GM19193 (cell line): Measurements from ENCODE around the gene SMIM23.

Experiments used
- POLR2A ChIP-seq: IDR thresholded peaks from 4 replicates; pipeline ENCODE4 v1.6.1; 2011; ENCODE audit not compliant: insufficient read depth, insufficient read length; ENCODE audit errors: extremely low read depth

SMIM23 gene

DNA sequence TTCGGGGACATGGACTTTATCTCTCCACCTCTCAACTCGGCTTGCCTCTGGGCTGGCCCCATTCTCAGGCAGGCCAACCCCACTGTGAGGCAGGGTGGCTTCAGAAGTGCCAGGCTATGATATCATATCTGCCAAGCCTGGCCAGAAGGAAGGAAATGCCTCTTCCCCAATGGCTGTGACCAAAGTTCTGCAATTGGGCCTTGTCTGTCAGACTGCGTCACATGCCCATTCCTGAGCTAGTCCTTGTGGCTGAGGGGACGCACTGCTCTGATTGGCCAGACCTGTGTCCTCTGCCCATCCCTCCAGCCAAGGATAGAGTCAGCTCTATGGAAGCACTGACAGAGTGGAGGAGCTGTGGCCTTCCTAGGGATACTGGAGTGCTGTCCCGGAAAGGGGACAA is 11.9 kb downstream of the SMIM23 start:
- TF ChIP-seq POLR2A: no peak

DNA sequence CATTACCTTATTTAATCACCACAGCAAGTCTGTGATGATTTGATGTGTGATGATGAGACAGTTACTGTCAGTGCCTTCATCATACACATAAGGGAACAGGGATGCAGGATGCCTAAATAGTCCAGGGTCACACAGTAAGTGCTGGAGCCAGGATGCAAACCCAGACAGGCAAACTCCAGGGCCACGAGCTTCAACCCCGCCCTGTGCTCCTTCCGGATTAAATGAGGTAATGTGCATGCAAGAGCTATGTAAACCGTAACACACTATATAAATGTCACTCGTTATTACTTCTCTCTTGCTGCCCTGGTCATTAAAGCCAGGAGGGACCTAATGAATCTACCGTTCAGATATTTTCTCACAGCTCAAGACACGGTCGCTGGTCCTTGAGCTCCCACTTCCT is 12.8 kb downstream of the SMIM23 start:
- no peak for TF ChIP-seq POLR2A

DNA sequence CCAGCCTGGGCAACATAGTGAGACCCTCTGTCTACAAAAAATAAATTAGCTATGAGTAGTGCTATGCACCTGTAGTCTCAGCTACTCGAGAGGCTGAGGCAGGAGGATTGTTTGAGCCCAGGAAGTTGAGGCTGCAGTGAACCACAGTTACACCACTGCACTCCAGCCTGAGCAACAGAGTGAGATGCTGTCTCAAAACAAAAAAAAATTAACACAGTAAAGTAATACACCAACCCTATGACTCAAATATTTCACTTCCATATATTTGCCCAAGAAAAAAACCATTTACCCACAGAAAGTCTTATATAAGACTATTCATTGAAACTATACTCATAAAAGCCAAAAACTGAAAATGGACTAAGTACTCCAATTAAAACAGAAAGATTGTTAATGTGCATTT is 16.2 kb downstream of the SMIM23 start:
- no peak for TF ChIP-seq POLR2A

DNA sequence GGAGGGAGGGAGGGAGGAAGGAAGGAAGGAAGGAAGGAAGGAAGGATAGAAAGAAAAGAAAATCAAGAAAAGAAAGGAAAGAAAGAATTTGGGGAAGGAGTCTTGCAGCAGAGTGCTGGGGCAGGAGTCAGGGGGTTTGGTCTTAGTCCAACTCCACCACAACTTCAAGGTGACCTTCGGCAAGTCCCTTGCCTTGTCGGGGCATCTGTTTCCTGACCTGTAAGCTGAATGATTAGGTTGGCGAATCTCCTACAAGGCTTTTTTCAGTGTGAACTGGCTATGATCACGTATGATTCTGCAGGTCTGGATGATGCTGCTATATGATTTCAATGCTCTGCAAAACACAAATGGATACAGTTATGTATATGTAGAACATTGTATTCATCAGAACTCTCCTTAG is 20.1 kb downstream of the SMIM23 start:
- TF ChIP-seq POLR2A: no peak

DNA sequence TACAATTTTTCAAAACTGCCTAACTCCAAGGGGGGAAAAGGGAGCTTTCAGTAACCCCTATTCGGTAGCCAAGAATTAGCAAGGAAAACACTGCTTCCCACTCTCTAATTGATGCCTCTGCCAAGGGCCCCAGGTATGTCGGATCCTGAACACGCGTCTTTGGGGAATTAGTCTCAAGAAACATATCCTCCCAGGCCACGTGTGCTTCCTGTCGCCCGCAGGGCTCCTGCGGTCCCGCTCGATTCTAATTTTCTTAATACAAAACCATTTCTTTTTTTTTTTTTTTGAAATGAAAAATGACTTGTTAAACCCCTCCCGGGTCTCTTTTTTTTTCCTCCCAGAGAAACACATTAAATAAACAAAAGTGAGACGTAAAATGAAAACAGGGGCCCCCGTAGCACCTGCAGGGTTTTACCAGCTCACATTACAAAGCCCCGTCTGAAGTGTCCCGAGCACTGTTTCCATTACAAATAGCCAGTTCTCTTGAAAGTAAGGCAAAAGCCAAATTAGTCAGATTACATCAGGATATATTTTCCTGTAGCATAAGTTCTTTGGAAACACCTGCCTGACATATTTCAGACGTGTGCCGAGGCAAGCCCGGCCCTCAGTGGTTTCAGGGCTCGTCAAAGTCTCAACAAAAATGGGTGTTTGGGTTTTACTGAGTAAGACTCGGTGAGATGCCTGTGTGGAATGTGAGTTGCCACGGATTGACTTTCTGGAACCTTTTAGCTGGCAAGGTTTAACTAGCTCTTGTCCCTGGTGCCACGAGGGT is 21.5 kb downstream of the SMIM23 start:
- no peak for TF ChIP-seq POLR2A

DNA sequence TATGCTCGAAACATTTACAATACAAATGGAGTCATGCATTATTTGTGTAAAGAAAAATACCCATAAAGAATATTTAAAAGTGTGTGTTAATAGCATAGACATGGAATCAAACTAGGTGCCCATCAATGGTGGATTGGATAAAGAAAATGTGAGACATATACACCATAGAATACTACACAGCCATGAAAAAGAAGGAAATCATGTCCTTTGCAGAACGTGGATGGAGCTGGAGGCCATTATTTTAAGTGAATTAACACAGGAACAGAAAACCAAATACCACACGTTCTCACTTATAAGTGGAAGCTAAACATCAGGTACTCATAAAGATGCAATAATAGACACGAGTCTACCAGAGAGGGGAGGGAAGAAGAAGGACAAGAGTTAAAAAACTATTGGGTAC is 22.8 kb downstream of the SMIM23 start:
- TF ChIP-seq POLR2A: no peak

DNA sequence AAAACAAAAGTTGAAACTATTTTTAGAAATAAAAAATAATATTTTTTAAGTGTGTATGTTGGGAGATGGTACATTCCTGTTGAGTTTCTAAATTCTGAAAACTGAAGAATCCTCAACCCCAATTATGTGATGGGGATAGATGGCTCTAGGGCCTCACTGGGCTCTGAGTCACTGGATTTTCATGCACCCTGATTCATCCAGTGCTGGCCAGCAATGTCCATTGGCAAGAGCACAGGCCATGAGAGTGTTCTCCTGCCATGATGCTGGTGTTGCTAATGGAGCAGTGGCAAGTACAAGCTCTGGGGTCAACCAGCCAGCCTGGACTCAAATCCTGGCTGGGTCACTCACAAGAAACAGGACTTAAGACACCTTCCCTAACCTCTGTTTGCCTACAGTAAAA is 23.3 kb downstream of the SMIM23 start:
- TF ChIP-seq POLR2A: no peak

DNA sequence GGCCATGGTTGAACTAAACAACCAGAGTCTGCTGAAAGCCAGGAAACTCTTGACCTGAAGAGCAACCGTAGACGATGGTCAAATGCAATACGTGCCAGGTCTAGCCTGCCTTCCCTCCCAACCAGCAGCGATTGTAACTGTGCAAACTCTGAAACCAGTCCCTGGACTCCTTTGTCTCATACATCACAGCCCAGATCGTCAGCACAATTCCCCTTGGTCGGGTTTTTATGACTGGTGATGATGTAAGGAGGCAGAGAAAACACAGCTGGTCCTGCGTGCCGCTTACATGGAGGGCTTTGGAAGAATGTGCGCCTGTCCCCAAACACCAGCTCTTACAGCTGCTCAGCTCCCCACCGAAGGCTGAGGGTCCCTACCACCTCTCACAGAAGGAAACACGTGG is 24.6 kb downstream of the SMIM23 start:
- no peak for TF ChIP-seq POLR2A

DNA sequence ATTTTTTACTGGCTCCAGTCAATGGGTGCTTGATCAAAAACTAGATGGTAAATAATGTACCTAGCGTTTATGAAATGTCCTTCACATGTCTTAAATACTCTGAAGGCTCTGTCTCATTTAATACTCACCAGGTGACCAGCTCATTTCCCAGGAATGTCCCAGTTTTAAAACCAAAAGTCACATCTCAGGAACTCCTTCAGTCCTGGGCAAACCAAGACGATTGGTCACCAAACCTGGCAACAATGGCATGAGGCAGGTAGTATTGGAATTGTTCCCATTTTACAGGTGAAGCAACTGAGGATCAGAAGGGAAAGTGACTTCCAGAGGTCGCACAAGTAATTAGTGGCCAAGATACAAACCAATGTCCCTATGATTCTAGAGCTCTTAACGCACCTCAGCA is 27.7 kb downstream of the SMIM23 start:
- TF ChIP-seq POLR2A: no peak

DNA sequence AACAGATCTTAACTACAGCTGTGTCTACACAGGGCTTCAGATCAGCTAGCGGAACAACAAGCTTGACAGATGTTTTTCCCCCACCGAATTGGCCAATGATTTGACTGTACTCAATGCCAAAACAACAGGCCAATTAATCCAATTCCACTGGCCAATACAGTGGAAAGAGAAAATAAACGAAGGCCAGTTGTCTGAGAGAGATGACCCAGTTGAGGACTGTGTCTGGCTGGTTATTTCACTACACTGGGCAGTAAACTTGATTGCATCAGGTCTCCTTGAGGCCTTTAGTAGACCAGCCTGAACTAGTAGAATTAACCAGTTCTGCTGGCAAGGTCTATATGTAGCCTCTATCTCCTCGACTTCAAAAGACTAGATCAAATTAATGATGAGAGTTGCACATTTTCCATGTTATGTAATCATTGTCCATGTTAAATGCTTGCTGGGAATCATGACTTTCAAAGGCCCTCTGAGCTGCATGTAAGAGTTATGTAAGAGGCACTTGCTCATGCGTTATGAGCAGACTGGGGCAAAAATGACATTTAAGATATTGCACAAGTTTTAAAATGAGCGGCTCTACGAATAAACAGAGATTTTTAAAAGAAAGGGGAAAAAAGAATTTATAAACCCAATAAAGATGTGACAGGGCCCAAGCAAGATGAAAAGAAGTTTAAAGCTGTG is 28.3 kb downstream of the SMIM23 start:
- TF ChIP-seq POLR2A: no peak

DNA sequence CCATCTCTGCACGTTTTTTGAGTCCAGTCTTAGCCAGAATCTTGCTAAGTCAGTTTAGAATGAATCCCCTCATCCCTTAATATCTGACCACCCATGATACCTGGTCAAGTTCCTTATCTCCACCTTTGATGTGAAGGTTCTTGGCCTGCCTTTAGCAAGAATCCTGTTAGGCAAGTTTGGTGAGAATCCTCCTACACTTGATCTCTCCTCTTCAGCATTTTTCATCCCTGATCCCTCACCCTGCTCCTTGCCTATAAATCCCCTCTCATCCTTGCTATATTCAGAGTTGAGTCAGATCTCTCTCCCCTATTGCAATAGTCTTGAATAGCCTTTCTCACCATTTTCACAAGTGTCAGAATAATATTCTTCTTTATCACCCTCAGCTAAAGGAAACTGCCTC is 31.0 kb downstream of the SMIM23 start:
- no peak for TF ChIP-seq POLR2A

DNA sequence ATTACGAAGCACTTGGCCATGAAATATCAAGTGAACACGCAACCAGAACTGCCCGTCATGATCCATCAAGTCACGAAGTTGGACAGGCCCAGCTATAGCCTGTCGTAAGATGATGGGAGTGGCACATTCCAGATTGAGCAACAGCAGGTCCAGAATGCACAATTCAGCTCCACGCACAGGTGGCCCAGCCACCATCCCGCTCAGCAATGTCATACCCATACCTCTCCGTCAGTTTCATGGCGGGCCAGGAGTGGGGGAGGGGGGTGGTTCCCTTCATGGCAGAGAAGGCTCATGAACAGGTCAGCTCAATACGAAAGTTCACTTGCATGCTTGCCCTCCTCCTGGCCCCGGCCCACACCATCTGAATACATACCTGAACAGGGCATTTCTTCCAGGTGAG is 34.9 kb downstream of the SMIM23 start:
- no peak for TF ChIP-seq POLR2A

DNA sequence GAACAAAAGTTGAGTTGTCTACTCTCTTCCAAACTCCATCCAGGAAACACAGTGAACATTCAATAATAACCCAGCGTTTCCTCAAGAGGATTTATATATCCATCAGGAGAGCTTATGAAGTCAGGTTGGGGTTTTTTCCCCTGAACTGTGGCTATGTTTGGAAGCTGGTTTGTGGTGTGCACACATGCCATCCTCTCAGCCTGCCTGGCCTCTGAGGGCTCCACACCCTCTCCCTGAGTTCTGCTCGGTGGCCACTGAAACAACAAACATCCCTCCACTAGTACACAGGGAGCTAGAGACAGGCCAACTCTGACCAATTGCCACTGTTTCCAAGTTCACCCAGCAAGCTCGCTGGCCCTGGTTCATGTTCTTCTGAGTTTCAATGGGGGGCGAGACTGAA is 35.7 kb downstream of the SMIM23 start:
- TF ChIP-seq POLR2A: no peak

DNA sequence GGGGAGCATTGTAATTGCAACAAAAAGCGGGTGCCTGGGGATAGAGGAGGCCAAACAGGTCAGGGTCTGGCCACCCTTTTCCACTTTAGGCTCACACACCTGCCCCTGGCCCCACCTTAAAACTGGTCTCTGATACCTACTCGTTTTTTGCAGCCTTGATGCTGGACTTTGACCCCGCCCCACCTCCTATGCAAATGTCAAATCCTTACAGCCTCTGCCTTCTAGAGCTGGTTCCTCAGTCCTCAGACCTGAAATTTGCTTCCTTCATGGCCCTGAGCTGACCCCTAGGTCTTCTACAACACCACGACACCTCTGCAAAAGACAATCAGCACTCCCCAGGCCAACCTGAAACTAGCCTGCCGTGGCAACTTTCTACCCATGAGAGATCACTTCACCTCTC is 37.7 kb downstream of the SMIM23 start:
- TF ChIP-seq POLR2A: no peak

DNA sequence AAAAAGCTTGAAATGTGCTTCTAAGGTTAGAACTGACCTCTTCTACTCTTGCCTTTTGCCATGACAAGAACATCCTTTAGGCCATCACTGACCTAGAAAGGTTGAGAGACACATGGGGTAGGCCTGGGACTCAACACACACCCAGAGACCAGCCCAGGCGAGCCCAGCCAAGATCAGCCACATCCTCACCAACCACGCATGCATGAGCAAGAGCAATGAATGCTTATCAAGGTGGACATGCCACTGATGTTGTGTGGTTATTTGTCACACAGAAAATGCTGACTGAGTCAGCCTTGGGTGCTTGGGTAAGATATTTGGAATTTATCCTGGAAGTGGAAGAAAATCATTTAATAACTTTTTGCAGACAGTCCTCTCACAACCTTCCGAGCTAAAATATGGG is 39.4 kb downstream of the SMIM23 start:
- no peak for TF ChIP-seq POLR2A

DNA sequence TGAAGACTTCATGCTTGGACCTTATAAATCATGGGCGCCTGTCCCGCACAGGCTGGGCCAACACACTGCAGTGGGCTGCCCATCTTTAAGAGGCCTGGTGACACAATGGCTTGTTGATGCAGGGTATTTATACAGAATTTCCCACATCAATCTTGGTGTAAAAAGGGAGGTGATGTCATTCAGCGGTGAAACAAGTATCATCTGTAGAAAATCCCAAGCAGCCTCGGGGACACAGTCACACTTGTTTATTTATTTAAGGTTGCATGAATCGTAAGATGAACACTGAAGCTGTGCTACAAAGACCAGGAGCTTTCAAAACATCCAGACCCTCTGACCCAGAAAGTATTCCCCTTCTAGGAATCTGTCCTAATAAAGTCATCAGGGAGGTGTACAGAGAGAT is 40.5 kb downstream of the SMIM23 start:
- no peak for TF ChIP-seq POLR2A
